ENCODE results near the gene MPZL2. TPM values are rescaled to one million over a fixed set of nuclear protein-coding genes. Genes with fewer than 3 reads are reported as not detected.

The MPZL2 gene
- total and polyA plus RNA-seq, 10 of the 15 experiments (the other 5 are each of a cell fraction or from before 2014, with no cell fraction given) = 0.81 to 4.8 (median 3.1) TPM

DNA sequence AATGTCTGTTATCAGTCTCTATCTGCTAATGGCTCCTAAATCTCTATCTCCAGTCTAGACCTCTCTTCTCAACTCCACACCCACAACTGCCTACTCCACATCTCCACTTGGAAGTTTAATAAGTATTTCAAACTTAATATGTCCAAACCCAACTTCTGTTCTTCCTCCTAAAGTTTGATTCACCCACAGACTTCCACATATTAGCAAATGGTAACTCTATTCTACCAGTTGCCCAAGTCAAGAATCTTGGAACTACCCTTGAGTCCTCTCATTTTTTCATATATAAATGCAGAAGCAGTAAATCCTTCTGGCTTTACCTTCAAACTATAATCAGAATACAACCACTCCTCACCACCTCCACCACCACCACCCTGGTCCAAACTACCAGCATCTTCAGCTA, 32.6 kb downstream of the MPZL2 start:
- Histone ChIP-seq H3K9ac (ENCODE audit: control insufficient read depth, insufficient read depth, low read length) (no peak overlapping the region), H3K27me3 (replicated peaks in 1 of 2; ENCODE audit: control insufficient read depth in 2 of 2, insufficient read depth in 2 of 2, low read length in 1 of 2) (no peaks in the 10 kb centered on the region), H3K4me3 (no peak overlapping the region), H2AFZ (ENCODE audit: control insufficient read depth, low read depth, low read length) (no peak overlapping the region), H3K36me3 (ENCODE audit: control insufficient read depth in 2 of 2, insufficient read depth in 2 of 2, low read length in 1 of 2) (peaks cover 0 to 2% of the 10 kb centered on the region in 2 experiments; a peak in 2 of 4 replicates), H3K4me1 (ENCODE audit: control insufficient read depth, insufficient read depth, low read length) (peaks cover 22% of the 10 kb centered on the region), H4K20me1 (ENCODE audit: control insufficient read depth, insufficient read depth) (no peaks in the 10 kb centered on the region), H3K79me2 (ENCODE audit: control insufficient read depth, insufficient read depth, low read length) (no peaks in the 10 kb centered on the region), H3K9me3 (replicated peaks; ENCODE audit: control insufficient read depth, insufficient read depth, low read length) (no peaks in the 10 kb centered on the region), H3K27ac (ENCODE audit: control insufficient read depth, insufficient read depth) (no peak overlapping the region), H3K4me2 (ENCODE audit: control insufficient read depth, insufficient read depth) (no peak overlapping the region)
- FAIRE-seq (no peak), DNase-seq (ENCODE audit: low read depth, low spot score) (no peak), ATAC-seq (no peak)
- ChIA-PET CTCF (no interaction called here), POLR2A (interaction anchor here (1.7 kb wide), 1 partner anchor 9 kb away, joined by 4 read pairs; no protein-coding TSS in a partner anchor), SMC1A (ENCODE audit: uncharacterized antibody, unreplicated experiment) (no interaction called here), RAD21 (ENCODE audit: unreplicated experiment) (no interaction called here)
- intact Hi-C loops (cut with micrococcal nuclease; ENCODE audit: unreplicated experiment) = no loop called here
- TF ChIP-seq, protein P1, sequence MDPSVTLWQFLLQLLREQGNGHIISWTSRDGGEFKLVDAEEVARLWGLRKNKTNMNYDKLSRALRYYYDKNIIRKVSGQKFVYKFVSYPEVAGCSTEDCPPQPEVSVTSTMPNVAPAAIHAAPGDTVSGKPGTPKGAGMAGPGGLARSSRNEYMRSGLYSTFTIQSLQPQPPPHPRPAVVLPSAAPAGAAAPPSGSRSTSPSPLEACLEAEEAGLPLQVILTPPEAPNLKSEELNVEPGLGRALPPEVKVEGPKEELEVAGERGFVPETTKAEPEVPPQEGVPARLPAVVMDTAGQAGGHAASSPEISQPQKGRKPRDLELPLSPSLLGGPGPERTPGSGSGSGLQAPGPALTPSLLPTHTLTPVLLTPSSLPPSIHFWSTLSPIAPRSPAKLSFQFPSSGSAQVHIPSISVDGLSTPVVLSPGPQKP (IDR thresholded peaks at IDR 0.05; ENCODE audit: low read depth, low read length) = no peak
- no peak for TF ChIP-seq NKRF (conservative IDR thresholded peaks at IDR 0.05)
- no peak for TF ChIP-seq STAT1 (conservative IDR thresholded peaks at IDR 0.05)
- TF ChIP-seq ZNF217 (IDR thresholded peaks at IDR 0.05) = no peak
- no peak for TF ChIP-seq HDAC6 (IDR thresholded peaks at IDR 0.05; ENCODE audit: unreplicated experiment)
- TF ChIP-seq RBBP5 (conservative IDR thresholded peaks at IDR 0.05) = no peak
- no peak for TF ChIP-seq POLR2AphosphoS5 (IDR thresholded peaks at IDR 0.05; ENCODE audit: low read length)
- no TSS peak for BruUV-seq (replicated peaks)
- in situ Hi-C loops (cut with MboI) = no loop called here

Measured in GM12878 (cell line).